PC-9 (cell line): Measurements from ENCODE around the gene DENND11. TPM values are rescaled to one million over a fixed set of nuclear protein-coding genes. Genes with fewer than 3 reads are reported as not detected.

Experiments
- BruUV-seq: library from RNA; stranded (reverse); fragments of 400-500 nt; replicated peaks from 2 replicates; lab custom pipeline; 2021; lab: Mats Ljungman, UMichigan
- CTCF ChIA-PET: fragments of 300-600 bp; sonication (Branson Sonifier 250); formaldehyde crosslinking; loops from one replicate; lab custom pipeline; 2022; ENCODE audit warnings: antibody characterized with exemption; lab: Charles Lee
- POLR2A ChIA-PET: fragments of 300-600 bp; sonication (Branson Sonifier 250); formaldehyde crosslinking; loops from one replicate; lab custom pipeline; 2022; ENCODE audit warnings: antibody characterized with exemption; ENCODE audit not compliant: unreplicated experiment; lab: Charles Lee
- DNase-seq, 2 experiments: peaks; one replicate each; pipeline versions ENCODE4 v3.0.0 to v3.0.0-alpha.2; 2015 to 2022; ENCODE audit warnings: mixed read lengths in 1 of 2
- H2AFZ ChIP-seq: fragments of 200-600 bp; sonication (generic); 2 replicates; pipeline ENCODE4 v1.8.1; 2017; ENCODE audit warnings: antibody characterized with exemption
- H3F3A ChIP-seq: fragments of 200-600 bp; sonication (generic); 2 replicates; pipeline ENCODE4 v1.8.1; 2017; ENCODE audit warnings: antibody characterized with exemption, mild to moderate bottlenecking, low read depth; ENCODE audit not compliant: insufficient read depth
- H3K27ac ChIP-seq: fragments of 200-600 bp; sonication (generic); 2 replicates; pipeline ENCODE4 v1.6.1; 2016; ENCODE audit warnings: mixed run types
- H3K27me3 ChIP-seq: fragments of 200-600 bp; sonication (generic); 2 replicates; pipeline ENCODE4 v1.6.1; 2016; ENCODE audit warnings: low read depth, mixed run types; ENCODE audit not compliant: insufficient read depth
- H3K36me3 ChIP-seq: fragments of 200-600 bp; sonication (generic); 2 replicates; pipeline ENCODE4 v1.6.1; 2016; ENCODE audit warnings: low read depth, mixed run types
- H3K4me1 ChIP-seq: fragments of 200-600 bp; sonication (generic); replicated peaks from 2 replicates; pipeline ENCODE4 v1.6.1; 2016; ENCODE audit warnings: mixed run types; ENCODE audit not compliant: insufficient read depth
- H3K4me2 ChIP-seq: fragments of 200-600 bp; sonication (generic); 2 replicates; pipeline ENCODE4 v1.6.1; 2017; ENCODE audit warnings: mixed run types
- H3K4me3 ChIP-seq: fragments of 200-600 bp; sonication (generic); 2 replicates; pipeline ENCODE4 v1.6.1; 2016; ENCODE audit warnings: mixed run types
- H3K79me2 ChIP-seq: fragments of 200-600 bp; sonication (generic); 2 replicates; pipeline ENCODE4 v1.6.1; 2017; ENCODE audit warnings: low read depth, mixed run types
- H3K9me2 ChIP-seq: fragments of 200-600 bp; sonication (generic); 2 replicates; pipeline ENCODE4 v1.8.1; 2017; ENCODE audit warnings: mild to moderate bottlenecking; ENCODE audit not compliant: insufficient read depth
- H3K9me3 ChIP-seq: fragments of 200-600 bp; sonication (generic); 2 replicates; pipeline ENCODE4 v1.8.1; 2016; ENCODE audit warnings: low read depth; ENCODE audit not compliant: insufficient read depth
- H4K20me1 ChIP-seq: fragments of 200-600 bp; sonication (generic); 2 replicates; pipeline ENCODE4 v1.8.1; 2017; ENCODE audit not compliant: insufficient read depth
- CTCF ChIP-seq: fragments of 200-600 bp; sonication (generic); conservative IDR thresholded peaks from 2 replicates; pipeline ENCODE4 v1.6.1; 2017; ENCODE audit warnings: mixed run types, antibody characterized with exemption, mild to moderate bottlenecking, moderate library complexity
- EZH2 ChIP-seq: fragments of 200-600 bp; sonication (generic); IDR thresholded peaks from 2 replicates; pipeline ENCODE4 v1.8.0; 2017; ENCODE audit warnings: antibody characterized with exemption, low read depth
- intact Hi-C: fragments of 100-400 bp; cut with micrococcal nuclease; formaldehyde crosslinking; loops from one replicate; pipeline ENCODE4 v1.10.0; 2022; ENCODE audit not compliant: unreplicated experiment
- total RNA-seq: library from RNA; stranded (reverse); gene quantifications from 2 replicates; pipeline ENCODE4 v1.2.3, GENCODE V29; 2021

The DENND11 gene
- total RNA-seq, 1 experiment from 2014 or later: 49.4 TPM

GRCh38 chr7:141713890-141714289, 11.9 kb upstream of the DENND11 start:
- Histone ChIP-seq H3K4me3 (no peak overlapping the region), H3K36me3 (no peaks in the 10 kb centered on the region), H3K4me1 (no peaks in the 10 kb centered on the region), H3F3A (no peaks in the 10 kb centered on the region), H3K4me2 (no peak overlapping the region), H3K27ac (no peak overlapping the region), H3K9me3 (no peaks in the 10 kb centered on the region), H2AFZ (no peak overlapping the region), H3K9me2 (no peaks in the 10 kb centered on the region), H3K27me3 (peaks cover 13% of the 10 kb centered on the region; the same call in 1 of the 2 replicates), H3K79me2 (no peaks in the 10 kb centered on the region), H4K20me1 (no peaks in the 10 kb centered on the region)
- DNase-seq: no peak
- ChIA-PET POLR2A (no interaction called here), CTCF (interaction anchor here (0.6 kb wide), 1 partner anchor 1211 kb away, joined by 9 read pairs; no protein-coding TSS in a partner anchor)
- intact Hi-C loops: no loop called here
- BruUV-seq: no TSS peak
- TF ChIP-seq CTCF: no peak

- TF ChIP-seq EZH2 (no peak), CTCF (no peak)
- Histone ChIP-seq H3F3A (no peaks in the 10 kb centered on the region), H3K9me2 (no peaks in the 10 kb centered on the region), H3K27ac (no peak overlapping the region), H3K4me2 (no peak overlapping the region), H2AFZ (no peak overlapping the region), H3K4me3 (no peak overlapping the region), H4K20me1 (no peaks in the 10 kb centered on the region), H3K36me3 (no peaks in the 10 kb centered on the region), H3K27me3 (peaks cover 13% of the 10 kb centered on the region; the same call in 1 of the 2 replicates), H3K79me2 (no peaks in the 10 kb centered on the region), H3K4me1 (no peaks in the 10 kb centered on the region), H3K9me3 (no peaks in the 10 kb centered on the region)
- BruUV-seq: no TSS peak
- intact Hi-C loops: no loop called here
- ChIA-PET POLR2A (no interaction called here), CTCF (no interaction called here)
- no peak for DNase-seq
Measured at GRCh38 chr7:141712603-141713255, 10.8 kb upstream of the DENND11 start.

GRCh38 chr7:141710301-141710700, 8.3 kb upstream of the DENND11 start:
- no peaks in the 10 kb centered on the region for H4K20me1 ChIP-seq
- H2AFZ ChIP-seq: no peak overlapping the region
- no peaks in the 10 kb centered on the region for H3K9me3 ChIP-seq
- no peaks in the 10 kb centered on the region for H3F3A ChIP-seq
- ChIA-PET POLR2A (interaction anchor here (0.8 kb wide), 1 partner anchor 37 kb away, joined by 6 read pairs; no protein-coding TSS in a partner anchor), CTCF (no interaction called here)
- H3K36me3 ChIP-seq: no peaks in the 10 kb centered on the region
- no peak; the same call in 1 of the 2 replicates for TF ChIP-seq CTCF
- no peak for TF ChIP-seq EZH2
- H3K79me2 ChIP-seq: no peaks in the 10 kb centered on the region
- no peaks in the 10 kb centered on the region for H3K4me1 ChIP-seq
- no TSS peak for BruUV-seq
- no peak overlapping the region for H3K4me3 ChIP-seq
- intact Hi-C loops: no loop called here
- H3K27me3 ChIP-seq: 0 out of 2 replicates have a peak, but pooled peaks cover under 1% of the 10 kb centered on the region
- H3K27ac ChIP-seq: no peak overlapping the region
- H3K4me2 ChIP-seq: no peak overlapping the region
- no peaks in the 10 kb centered on the region for H3K9me2 ChIP-seq
- DNase-seq: no peak
